CD8-positive, alpha-beta memory T cell (primary cell): ENCODE measurements around the gene DCAF12. TPM values are rescaled to one million over a fixed set of nuclear protein-coding genes. Genes with fewer than 3 reads are reported as not detected.
A peak's percentile ranks its signal among the peaks of the same experiment; 100 is the strongest.

Experiments used
- CTCF ChIA-PET: fragments of 350-600 bp; sonication (Branson Sonifier 250); formaldehyde crosslinking; loops from one replicate; lab custom pipeline; 2021; ENCODE audit warnings: antibody characterized with exemption; lab: Charles Lee
- POLR2A ChIA-PET: fragments of 350-600 bp; sonication (Branson Sonifier 250); formaldehyde crosslinking; loops from one replicate; lab custom pipeline; 2021; ENCODE audit warnings: antibody characterized with exemption; lab: Charles Lee
- DNase-seq, 5 donors: peaks; one replicate each; pipeline versions ENCODE4 v3.0.0 to v3.0.0-alpha.2; 2020 to 2022; ENCODE audit warnings: mixed read lengths in 1 of 5
- H3K27ac ChIP-seq: one replicate; pipeline ENCODE4 v1.7.0; 2013; ENCODE audit warnings: low read depth, mild to moderate bottlenecking, low read length, moderate library complexity
- H3K27me3 ChIP-seq: 2 replicates; pipeline ENCODE4 v1.7.0; 2013; ENCODE audit warnings: low read length, mild to moderate bottlenecking; ENCODE audit not compliant: insufficient read depth, poor library complexity, severe bottlenecking
- H3K36me3 ChIP-seq: 2 replicates; pipeline ENCODE4 v1.7.0; 2013; ENCODE audit warnings: mild to moderate bottlenecking, low read length, moderate library complexity; ENCODE audit not compliant: insufficient read depth
- H3K4me1 ChIP-seq: 2 replicates; pipeline ENCODE4 v1.7.0; 2013; ENCODE audit warnings: mild to moderate bottlenecking, low read length, moderate library complexity; ENCODE audit not compliant: insufficient read depth
- H3K4me3 ChIP-seq: 2 replicates; pipeline ENCODE4 v1.7.0; 2013; ENCODE audit warnings: mild to moderate bottlenecking, low read length
- H3K9me3 ChIP-seq: 2 replicates; pipeline ENCODE4 v1.7.0; 2013; ENCODE audit warnings: mild to moderate bottlenecking, low read length
- H3K27ac Mint-ChIP-seq, 8 donors: one replicate each; pipeline ENCODE4 v1.8.0; 2020 to 2021; ENCODE audit warnings: mixed read lengths in 8 of 8, mild to moderate bottlenecking in 6 of 8, inconsistent platforms in 3 of 8, moderate library complexity in 3 of 8
- H3K27me3 Mint-ChIP-seq, 2 donors: one replicate each; pipeline ENCODE4 v1.8.0; 2020 to 2021; ENCODE audit warnings: mixed read lengths in 2 of 2, mild to moderate bottlenecking in 1 of 2, moderate library complexity in 1 of 2
- H3K36me3 Mint-ChIP-seq, 3 donors: one replicate each; pipeline ENCODE4 v1.8.0; 2020 to 2021; ENCODE audit warnings: mixed read lengths in 3 of 3, inconsistent platforms in 1 of 3, mild to moderate bottlenecking in 1 of 3
- H3K4me1 Mint-ChIP-seq, 3 donors: one replicate each; pipeline ENCODE4 v1.8.0; 2020 to 2021; ENCODE audit warnings: mixed read lengths in 3 of 3, inconsistent platforms in 1 of 3, mild to moderate bottlenecking in 1 of 3
- H3K4me3 Mint-ChIP-seq, 7 donors: one replicate each; pipeline ENCODE4 v1.8.0; 2020 to 2021; ENCODE audit warnings: mixed read lengths in 7 of 7, mild to moderate bottlenecking in 6 of 7, moderate library complexity in 4 of 7, inconsistent platforms in 2 of 7
- H3K9me3 Mint-ChIP-seq, 5 donors: one replicate each; pipeline ENCODE4 v1.8.0; 2020 to 2022; ENCODE audit warnings: mixed read lengths in 5 of 5, mild to moderate bottlenecking in 3 of 5, moderate library complexity in 2 of 5, inconsistent platforms in 1 of 5
- polyA plus RNA-seq: library from polyadenylated mRNA; unstranded; fragments of 300-500 nt; fragmentation: Illumina TruSeq; gene quantifications from one replicate; pipeline ENCODE4 v1.2.3, GENCODE V29; 2021
- total RNA-seq, 2 experiments: library from RNA; stranded (reverse); gene quantifications; one replicate each; pipeline ENCODE4 v1.2.3, GENCODE V29; 2021

DCAF12 gene
- total and polyA plus RNA-seq, 3 experiments from 2014 or later = 18.4 to 49.2 (median 43.0) TPM

GRCh38 chr9:34079181-34079580, 47.3 kb downstream of the DCAF12 start:
- Histone ChIP-seq H3K4me1 (no peaks in the 10 kb centered on the region), H3K27ac (no peak overlapping the region), H3K27me3 (no peaks in the 10 kb centered on the region), H3K9me3 (no peaks in the 10 kb centered on the region), H3K4me3 (no peak overlapping the region), H3K36me3 (no peaks in the 10 kb centered on the region)
- Mint-ChIP-seq H3K4me3 (no peak overlapping the region), H3K27ac (no peak overlapping the region), H3K27me3 (no peaks in the 10 kb centered on the region), H3K9me3 (no peaks in the 10 kb centered on the region), H3K36me3 (no peaks in the 10 kb centered on the region), H3K4me1 (peaks cover 0 to 3% (median 2%) of the 10 kb centered on the region in 3 donors)
- POLR2A ChIA-PET = interaction anchor here (0.6 kb wide), 1 partner anchor 99 kb away, joined by 3 read pairs; no protein-coding TSS in a partner anchor
- DNase-seq = no peak
- CTCF ChIA-PET = interaction anchor here (2.9 kb wide), 1 partner anchor 12 kb away, joined by 16 read pairs; no protein-coding TSS in a partner anchor

- no peaks in the 10 kb centered on the region for H3K9me3 Mint-ChIP-seq
- H3K27ac ChIP-seq = no peak overlapping the region
- H3K36me3 Mint-ChIP-seq = no peaks in the 10 kb centered on the region
- peaks cover 0 to 10% (median 9%) of the 10 kb centered on the region in 3 donors for H3K4me1 Mint-ChIP-seq
- POLR2A ChIA-PET = no interaction called here
- H3K27me3 ChIP-seq = no peaks in the 10 kb centered on the region
- H3K9me3 ChIP-seq = no peaks in the 10 kb centered on the region
- H3K4me3 ChIP-seq = no peak overlapping the region
- DNase-seq = no peak
- H3K27me3 Mint-ChIP-seq = no peaks in the 10 kb centered on the region
- CTCF ChIA-PET = interaction anchor here (0.9 to 2.1 kb wide), 6 partner anchors 11 to 260 kb away, joined by 3 to 7 read pairs (median 5); partner anchors contain the start of gene UBAP1
- no peak overlapping the region for H3K4me3 Mint-ChIP-seq
- peak overlapping the region in 1 of 8 donors; percentile 12 for H3K27ac Mint-ChIP-seq
- no peaks in the 10 kb centered on the region for H3K4me1 ChIP-seq
- no peaks in the 10 kb centered on the region for H3K36me3 ChIP-seq
These were observed 53.5 kb downstream of the DCAF12 start for GRCh38 chr9:34072868-34073590.

GRCh38 chr9:34072410-34072809, 54.1 kb downstream of the DCAF12 start:
- Mint-ChIP-seq H3K36me3 (no peaks in the 10 kb centered on the region), H3K4me3 (no peak overlapping the region), H3K4me1 (peaks cover 0 to 10% (median 9%) of the 10 kb centered on the region in 3 donors), H3K27me3 (no peaks in the 10 kb centered on the region), H3K9me3 (no peaks in the 10 kb centered on the region), H3K27ac (peak overlapping the region in 1 of 8 donors; percentile 36)
- POLR2A ChIA-PET = no interaction called here
- DNase-seq = no peak
- Histone ChIP-seq H3K4me3 (no peak overlapping the region), H3K4me1 (no peaks in the 10 kb centered on the region), H3K27ac (no peak overlapping the region), H3K36me3 (no peaks in the 10 kb centered on the region), H3K27me3 (no peaks in the 10 kb centered on the region), H3K9me3 (no peaks in the 10 kb centered on the region)
- CTCF ChIA-PET = interaction anchor here (2.0 kb wide), 1 partner anchor 259 kb away, joined by 6 read pairs; no protein-coding TSS in a partner anchor

GRCh38 chr9:34070606-34071324, 55.7 kb downstream of the DCAF12 start:
- DNase-seq = no peak
- Histone ChIP-seq H3K9me3 (no peaks in the 10 kb centered on the region), H3K36me3 (no peaks in the 10 kb centered on the region), H3K27me3 (no peaks in the 10 kb centered on the region), H3K27ac (no peak overlapping the region), H3K4me1 (no peaks in the 10 kb centered on the region), H3K4me3 (no peak overlapping the region)
- ChIA-PET CTCF (interaction anchor here (1.3 kb wide), 1 partner anchor 10 kb away, joined by 3 read pairs; no protein-coding TSS in a partner anchor), POLR2A (no interaction called here)
- Mint-ChIP-seq H3K4me1 (peaks cover 0 to 10% (median 9%) of the 10 kb centered on the region in 3 donors), H3K27me3 (no peaks in the 10 kb centered on the region), H3K4me3 (no peak overlapping the region), H3K36me3 (no peaks in the 10 kb centered on the region), H3K9me3 (no peaks in the 10 kb centered on the region), H3K27ac (peak overlapping the region in 1 of 8 donors; percentile 35)

GRCh38 chr9:34069831-34070230, 56.7 kb downstream of the DCAF12 start:
- ChIA-PET CTCF (no interaction called here), POLR2A (no interaction called here)
- Mint-ChIP-seq H3K4me1 (peaks cover 0 to 10% (median 9%) of the 10 kb centered on the region in 3 donors), H3K4me3 (peak overlapping the region in 1 of 7 donors; percentile 20), H3K9me3 (no peaks in the 10 kb centered on the region), H3K36me3 (no peaks in the 10 kb centered on the region), H3K27me3 (no peaks in the 10 kb centered on the region), H3K27ac (peak overlapping the region in 1 of 8 donors; percentile 57)
- Histone ChIP-seq H3K27me3 (no peaks in the 10 kb centered on the region), H3K27ac (no peak overlapping the region), H3K36me3 (no peaks in the 10 kb centered on the region), H3K4me3 (no peak overlapping the region), H3K4me1 (no peaks in the 10 kb centered on the region), H3K9me3 (no peaks in the 10 kb centered on the region)
- DNase-seq = no peak

- Mint-ChIP-seq H3K27me3 (no peaks in the 10 kb centered on the region), H3K4me1 (peaks cover 0 to 5% (median 5%) of the 10 kb centered on the region in 3 donors), H3K27ac (no peak overlapping the region), H3K4me3 (no peak overlapping the region), H3K9me3 (no peaks in the 10 kb centered on the region), H3K36me3 (no peaks in the 10 kb centered on the region)
- POLR2A ChIA-PET = interaction anchor here (0.6 kb wide), 1 partner anchor 11 kb away, joined by 5 read pairs; no protein-coding TSS in a partner anchor
- Histone ChIP-seq H3K9me3 (no peaks in the 10 kb centered on the region), H3K4me1 (no peaks in the 10 kb centered on the region), H3K27me3 (no peaks in the 10 kb centered on the region), H3K27ac (no peak overlapping the region), H3K36me3 (no peaks in the 10 kb centered on the region), H3K4me3 (no peak overlapping the region)
- DNase-seq = no peak
- CTCF ChIA-PET = no interaction called here
These were observed 61.0 kb downstream of the DCAF12 start for GRCh38 chr9:34065541-34065940.

GRCh38 chr9:34059954-34060353, 66.5 kb downstream of the DCAF12 start:
- Histone ChIP-seq H3K9me3 (no peaks in the 10 kb centered on the region), H3K27ac (no peak overlapping the region), H3K36me3 (no peaks in the 10 kb centered on the region), H3K27me3 (no peaks in the 10 kb centered on the region), H3K4me3 (no peak overlapping the region), H3K4me1 (no peaks in the 10 kb centered on the region)
- CTCF ChIA-PET = no interaction called here
- Mint-ChIP-seq H3K36me3 (no peaks in the 10 kb centered on the region), H3K4me3 (no peak overlapping the region), H3K4me1 (no peaks in the 10 kb centered on the region), H3K27ac (no peak overlapping the region), H3K27me3 (no peaks in the 10 kb centered on the region), H3K9me3 (no peaks in the 10 kb centered on the region)
- no peak for DNase-seq
- POLR2A ChIA-PET = interaction anchor here (0.6 kb wide), 1 partner anchor 49 kb away, joined by 3 read pairs; no protein-coding TSS in a partner anchor

- H3K27me3 ChIP-seq = no peaks in the 10 kb centered on the region
- Mint-ChIP-seq H3K27me3 (no peaks in the 10 kb centered on the region), H3K36me3 (no peaks in the 10 kb centered on the region), H3K27ac (no peak overlapping the region), H3K4me1 (no peaks in the 10 kb centered on the region), H3K4me3 (no peak overlapping the region), H3K9me3 (no peaks in the 10 kb centered on the region)
- H3K4me3 ChIP-seq = no peak overlapping the region
- no peaks in the 10 kb centered on the region for H3K36me3 ChIP-seq
- no peaks in the 10 kb centered on the region for H3K4me1 ChIP-seq
- POLR2A ChIA-PET = no interaction called here
- no peaks in the 10 kb centered on the region for H3K9me3 ChIP-seq
- CTCF ChIA-PET = no interaction called here
- DNase-seq = no peak
- H3K27ac ChIP-seq = no peak overlapping the region
These were observed 67.2 kb downstream of the DCAF12 start for GRCh38 chr9:34059281-34059680.
